Astrocyte (in vitro differentiated cells and primary cell): Measurements from ENCODE around the gene EEF2K. TPM values are rescaled to one million over a fixed set of nuclear protein-coding genes. Genes with fewer than 3 reads are reported as not detected.
A peak's percentile ranks its signal among the peaks of the same experiment; 100 is the strongest.
"Not testable (repeated sequence)": the region's sequence is repeated elsewhere in the genome, so short reads cannot be mapped to it uniquely, and the experiment has no call there.

ENCODE experiments used
- DNase-seq: peaks from one replicate; pipeline ENCODE4 v3.0.0-alpha.2; 2010; ENCODE audit warnings: low read depth
- FAIRE-seq: peaks from 2 replicates; lab custom pipeline; 2011; peaks lifted over from hg19 to GRCh38; lab: Jason Lieb, UNC
- H2AFZ ChIP-seq: 2 replicates; pipeline ENCODE4 v1.6.0; 2012; ENCODE audit warnings: low read depth, low read length, inconsistent platforms
- H3K27ac ChIP-seq: 2 replicates; pipeline ENCODE4 v1.5.1; 2011; ENCODE audit warnings: low read depth, low read length, inconsistent platforms
- H3K27me3 ChIP-seq: 2 replicates; pipeline ENCODE4 v1.6.0; 2011; ENCODE audit warnings: low read length, inconsistent platforms; ENCODE audit not compliant: insufficient read depth
- H3K36me3 ChIP-seq: 2 replicates; pipeline ENCODE4 v1.5.1; 2011; ENCODE audit warnings: low read length, inconsistent platforms; ENCODE audit not compliant: insufficient read depth
- H3K4me1 ChIP-seq: 2 replicates; pipeline ENCODE4 v1.5.1; 2011; ENCODE audit warnings: low read length, inconsistent platforms; ENCODE audit not compliant: insufficient read depth
- H3K4me2 ChIP-seq: 2 replicates; pipeline ENCODE4 v1.6.0; 2012; ENCODE audit warnings: low read length, inconsistent platforms
- H3K4me3 ChIP-seq: 2 replicates; pipeline ENCODE4 v1.5.1; 2011; ENCODE audit warnings: low read depth, mild to moderate bottlenecking, low read length, inconsistent platforms; ENCODE audit not compliant: insufficient read depth
- H3K79me2 ChIP-seq: 2 replicates; pipeline ENCODE4 v1.6.0; 2012; ENCODE audit warnings: mild to moderate bottlenecking, low read length, inconsistent platforms; ENCODE audit not compliant: insufficient read depth
- H3K9ac ChIP-seq: 2 replicates; pipeline ENCODE4 v1.6.0; 2012; ENCODE audit warnings: mild to moderate bottlenecking, low read length, inconsistent platforms
- H3K9me3 ChIP-seq: 2 replicates; pipeline ENCODE4 v1.5.1; 2012; ENCODE audit warnings: low read depth, mild to moderate bottlenecking, low read length, inconsistent platforms; ENCODE audit not compliant: insufficient read depth
- H4K20me1 ChIP-seq: 2 replicates; pipeline ENCODE4 v1.6.0; 2012; ENCODE audit warnings: low read length, inconsistent platforms; ENCODE audit not compliant: insufficient read depth
- H3K27ac Mint-ChIP-seq: one replicate; pipeline ENCODE4 v1.8.0; 2021; ENCODE audit warnings: mild to moderate bottlenecking, mixed read lengths; ENCODE audit not compliant: unreplicated experiment
- H3K27me3 Mint-ChIP-seq: one replicate; pipeline ENCODE4 v1.8.0; 2021; ENCODE audit warnings: low read depth, mixed read lengths; ENCODE audit not compliant: unreplicated experiment
- H3K36me3 Mint-ChIP-seq: one replicate; pipeline ENCODE4 v1.8.0; 2021; ENCODE audit warnings: low read depth, mixed read lengths; ENCODE audit not compliant: unreplicated experiment
- H3K4me1 Mint-ChIP-seq: one replicate; pipeline ENCODE4 v1.8.0; 2021; ENCODE audit warnings: low read depth, mixed read lengths; ENCODE audit not compliant: unreplicated experiment
- H3K4me3 Mint-ChIP-seq: one replicate; pipeline ENCODE4 v1.8.0; 2021; ENCODE audit warnings: mild to moderate bottlenecking, moderate library complexity, mixed read lengths; ENCODE audit not compliant: unreplicated experiment
- H3K9me3 Mint-ChIP-seq: one replicate; pipeline ENCODE4 v1.8.0; 2021; ENCODE audit warnings: mild to moderate bottlenecking, mixed read lengths; ENCODE audit not compliant: unreplicated experiment
- EZH2 ChIP-seq: IDR thresholded peaks from 2 replicates; pipeline ENCODE4 v1.6.1; 2012; ENCODE audit warnings: mild to moderate bottlenecking, low read length, inconsistent platforms; ENCODE audit not compliant: insufficient read depth
- total RNA-seq: library from RNA; stranded (reverse); gene quantifications from 2 replicates; pipeline ENCODE4 v1.2.1, GENCODE V29; 2021
- TF ChIP-seq, protein P1 (sequence below): IDR thresholded peaks from 2 replicates; pipeline ENCODE4 v1.5.1; 2011; ENCODE audit warnings: low read depth, mild to moderate bottlenecking, inconsistent platforms, low read length, moderate library complexity; ENCODE audit not compliant: insufficient read depth

EEF2K gene
- total RNA-seq, 1 donor from 2014 or later = 20.9 TPM

DNA sequence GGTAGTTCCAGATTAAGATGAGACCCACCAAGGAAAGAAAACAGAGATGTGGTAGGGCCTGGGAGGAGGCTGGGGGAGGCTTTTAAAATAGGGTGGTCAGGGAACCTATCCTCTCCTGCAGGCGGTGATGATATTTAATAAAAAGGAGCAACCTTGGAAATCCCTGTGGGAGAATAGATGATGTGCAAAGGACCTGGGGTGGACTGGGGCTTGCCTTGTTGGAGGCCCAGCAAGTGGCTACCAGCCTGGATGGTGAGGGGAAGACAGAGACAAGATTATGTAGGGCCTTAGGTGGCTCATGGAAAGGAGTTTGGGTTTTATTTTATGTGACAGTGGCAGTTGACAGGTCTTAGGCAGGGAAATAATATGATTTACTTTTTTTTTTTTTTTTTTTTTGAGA, 93.0 kb downstream of the EEF2K start:
- no peak for FAIRE-seq
- H4K20me1 ChIP-seq = peaks cover 46% of the 10 kb centered on the region

DNA sequence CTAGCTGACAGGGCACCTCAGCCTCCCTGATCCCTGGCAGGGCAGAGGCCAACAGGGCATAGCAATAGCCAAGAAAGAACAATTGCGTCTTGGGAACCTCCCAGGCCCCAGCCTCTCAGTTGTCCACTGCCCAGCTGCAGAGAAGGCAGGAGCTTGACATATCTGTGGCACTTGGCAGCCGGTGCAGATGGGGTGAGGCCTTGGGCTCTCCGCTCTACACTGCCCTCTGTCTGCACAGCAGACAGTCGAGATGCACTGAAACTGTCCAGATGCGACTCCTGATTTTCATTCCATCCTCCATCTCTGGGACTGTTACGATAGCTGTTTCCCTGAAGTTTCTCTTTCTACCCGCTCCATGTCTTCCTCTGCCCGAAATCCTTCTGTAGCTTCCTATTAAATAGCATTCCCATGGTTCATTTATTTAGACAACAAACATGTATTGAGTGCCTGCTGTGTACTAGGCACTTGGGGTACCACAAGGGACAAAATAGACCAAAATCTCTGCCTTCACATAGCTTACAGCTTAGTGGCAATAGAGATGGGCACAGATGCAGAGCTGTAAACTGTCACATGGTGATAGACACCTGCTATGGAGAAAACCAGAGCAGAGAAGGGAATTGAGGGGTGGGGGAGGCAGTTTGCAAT, 94.5 kb downstream of the EEF2K start:
- peaks cover 3% of the 10 kb centered on the region for H3K4me1 Mint-ChIP-seq
- Histone ChIP-seq H3K4me2 (no peak overlapping the region), H3K4me1 (no peaks in the 10 kb centered on the region), H3K79me2 (peaks cover 49% of the 10 kb centered on the region), H3K36me3 (no peaks in the 10 kb centered on the region), H3K9me3 (no peaks in the 10 kb centered on the region), H3K9ac (no peak overlapping the region), H2AFZ (no peak overlapping the region), H4K20me1 (peaks cover 58% of the 10 kb centered on the region), H3K27me3 (no peaks in the 10 kb centered on the region), H3K4me3 (no peak overlapping the region), H3K27ac (no peak overlapping the region)
- no peak overlapping the region for H3K27ac Mint-ChIP-seq
- no peaks in the 10 kb centered on the region for H3K9me3 Mint-ChIP-seq
- FAIRE-seq = no peak
- TF ChIP-seq, protein P1, sequence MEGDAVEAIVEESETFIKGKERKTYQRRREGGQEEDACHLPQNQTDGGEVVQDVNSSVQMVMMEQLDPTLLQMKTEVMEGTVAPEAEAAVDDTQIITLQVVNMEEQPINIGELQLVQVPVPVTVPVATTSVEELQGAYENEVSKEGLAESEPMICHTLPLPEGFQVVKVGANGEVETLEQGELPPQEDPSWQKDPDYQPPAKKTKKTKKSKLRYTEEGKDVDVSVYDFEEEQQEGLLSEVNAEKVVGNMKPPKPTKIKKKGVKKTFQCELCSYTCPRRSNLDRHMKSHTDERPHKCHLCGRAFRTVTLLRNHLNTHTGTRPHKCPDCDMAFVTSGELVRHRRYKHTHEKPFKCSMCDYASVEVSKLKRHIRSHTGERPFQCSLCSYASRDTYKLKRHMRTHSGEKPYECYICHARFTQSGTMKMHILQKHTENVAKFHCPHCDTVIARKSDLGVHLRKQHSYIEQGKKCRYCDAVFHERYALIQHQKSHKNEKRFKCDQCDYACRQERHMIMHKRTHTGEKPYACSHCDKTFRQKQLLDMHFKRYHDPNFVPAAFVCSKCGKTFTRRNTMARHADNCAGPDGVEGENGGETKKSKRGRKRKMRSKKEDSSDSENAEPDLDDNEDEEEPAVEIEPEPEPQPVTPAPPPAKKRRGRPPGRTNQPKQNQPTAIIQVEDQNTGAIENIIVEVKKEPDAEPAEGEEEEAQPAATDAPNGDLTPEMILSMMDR = peak; percentile 54
- no peak for TF ChIP-seq EZH2
- no peaks in the 10 kb centered on the region for H3K27me3 Mint-ChIP-seq
- DNase-seq = peak; percentile 26
- peak overlapping the region; percentile 30 for H3K4me3 Mint-ChIP-seq
- H3K36me3 Mint-ChIP-seq = peaks cover 6% of the 10 kb centered on the region

More for the DNA sequence above, 93.0 kb downstream of the EEF2K start:
- TF ChIP-seq EZH2 = no peak
- TF ChIP-seq, protein P1 = no peak
- Histone ChIP-seq H3K9ac (no peak overlapping the region), H3K27ac (no peak overlapping the region), H3K36me3 (no peaks in the 10 kb centered on the region), H3K79me2 (peaks cover 45% of the 10 kb centered on the region), H3K4me2 (peak overlapping the region; percentile 91), H3K4me1 (no peaks in the 10 kb centered on the region), H2AFZ (no peak overlapping the region), H3K9me3 (no peaks in the 10 kb centered on the region), H3K4me3 (no peak overlapping the region), H3K27me3 (no peaks in the 10 kb centered on the region)
- Mint-ChIP-seq H3K27ac (no peak overlapping the region), H3K4me1 (peaks cover 3% of the 10 kb centered on the region), H3K36me3 (peaks cover 2% of the 10 kb centered on the region), H3K4me3 (peak overlapping the region; percentile 51), H3K9me3 (no peaks in the 10 kb centered on the region), H3K27me3 (no peaks in the 10 kb centered on the region)
- DNase-seq = no peak

DNA sequence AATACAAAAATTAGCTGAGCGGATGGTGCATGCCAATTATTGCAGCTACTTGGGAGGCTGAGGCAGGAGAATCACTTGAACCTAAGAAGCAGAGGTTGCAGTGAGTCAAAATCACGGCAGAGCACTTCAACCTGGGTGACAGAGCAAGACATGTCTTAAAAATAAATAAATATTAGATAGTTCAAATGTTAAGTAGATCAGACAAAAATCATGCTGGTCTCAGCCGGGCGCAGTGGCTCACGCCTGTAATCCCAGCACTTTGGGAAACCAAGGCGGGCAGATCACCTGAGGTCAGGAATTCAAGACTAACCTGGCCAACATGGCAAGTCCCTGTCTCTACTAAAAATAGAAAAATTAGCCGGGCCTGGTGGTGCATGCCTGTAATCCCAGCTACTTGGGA, 95.3 kb downstream of the EEF2K start:
- H3K36me3 ChIP-seq, H3K9me3 Mint-ChIP-seq, H3K4me1 Mint-ChIP-seq, H3K9ac ChIP-seq, FAIRE-seq, H3K27me3 Mint-ChIP-seq, H3K4me1 ChIP-seq, H3K36me3 Mint-ChIP-seq, H3K4me2 ChIP-seq, H3K4me3 ChIP-seq, H3K27ac Mint-ChIP-seq, H3K27me3 ChIP-seq, H3K27ac ChIP-seq, H3K9me3 ChIP-seq, H2AFZ ChIP-seq, DNase-seq, H3K4me3 Mint-ChIP-seq: not testable (repeated sequence)
- H3K79me2 ChIP-seq = peaks cover 49% of the 10 kb centered on the region
- peaks cover 65% of the 10 kb centered on the region for H4K20me1 ChIP-seq
